Femur (tissue), 1 donor: Measurements from ENCODE around the gene COMTD1.

Experiments used
- DNase-seq: peaks from one replicate; pipeline ENCODE4 v3.0.0-alpha.2; 2017

COMTD1 gene

DNA sequence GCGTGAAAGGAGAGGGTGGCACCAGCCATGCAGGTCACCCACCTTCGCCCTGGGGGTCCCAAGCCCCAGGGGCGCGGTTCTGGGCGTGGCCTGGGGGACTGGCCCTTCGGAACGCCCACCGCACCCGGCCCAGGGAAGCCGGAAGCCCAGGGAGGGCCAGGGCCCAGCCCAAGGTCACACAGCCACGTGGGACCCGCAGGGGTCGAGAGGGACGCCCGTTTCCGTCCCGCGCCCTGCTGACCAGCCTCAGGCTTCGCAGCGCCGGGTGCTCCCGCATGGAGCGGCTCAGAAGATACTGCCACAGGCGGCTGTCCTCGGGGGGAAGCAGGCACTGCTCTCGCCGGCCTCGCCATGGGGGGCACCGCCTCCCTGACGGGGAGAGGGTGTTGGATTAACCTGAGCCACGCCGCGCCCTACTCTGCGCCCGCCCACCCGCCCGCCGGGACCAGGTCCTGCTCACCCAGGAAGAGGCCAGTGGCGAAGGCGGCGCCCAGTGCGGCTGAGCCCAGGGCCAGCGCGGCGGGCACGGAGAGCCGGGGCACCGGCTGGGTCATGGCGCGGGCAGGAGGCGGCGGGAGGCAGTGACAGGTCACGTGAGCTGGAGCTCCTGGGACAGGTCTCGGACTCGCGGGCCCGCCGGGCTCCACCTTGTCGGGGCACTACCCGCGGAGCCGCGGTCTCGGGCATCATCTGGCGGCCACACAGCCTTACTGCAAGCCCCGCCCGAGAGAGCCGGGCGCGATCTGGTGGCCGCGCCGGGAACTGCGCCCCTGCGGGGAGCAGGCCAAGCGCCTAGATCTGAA, at the start of gene COMTD1:
Gene COMTD1, minus strand, starts transcription at position 583 of the 803 bp plus-strand sequence. Its CDS starts 29 bp downstream, at position 554.
- DNase-seq: peak; percentile 93

DNA sequence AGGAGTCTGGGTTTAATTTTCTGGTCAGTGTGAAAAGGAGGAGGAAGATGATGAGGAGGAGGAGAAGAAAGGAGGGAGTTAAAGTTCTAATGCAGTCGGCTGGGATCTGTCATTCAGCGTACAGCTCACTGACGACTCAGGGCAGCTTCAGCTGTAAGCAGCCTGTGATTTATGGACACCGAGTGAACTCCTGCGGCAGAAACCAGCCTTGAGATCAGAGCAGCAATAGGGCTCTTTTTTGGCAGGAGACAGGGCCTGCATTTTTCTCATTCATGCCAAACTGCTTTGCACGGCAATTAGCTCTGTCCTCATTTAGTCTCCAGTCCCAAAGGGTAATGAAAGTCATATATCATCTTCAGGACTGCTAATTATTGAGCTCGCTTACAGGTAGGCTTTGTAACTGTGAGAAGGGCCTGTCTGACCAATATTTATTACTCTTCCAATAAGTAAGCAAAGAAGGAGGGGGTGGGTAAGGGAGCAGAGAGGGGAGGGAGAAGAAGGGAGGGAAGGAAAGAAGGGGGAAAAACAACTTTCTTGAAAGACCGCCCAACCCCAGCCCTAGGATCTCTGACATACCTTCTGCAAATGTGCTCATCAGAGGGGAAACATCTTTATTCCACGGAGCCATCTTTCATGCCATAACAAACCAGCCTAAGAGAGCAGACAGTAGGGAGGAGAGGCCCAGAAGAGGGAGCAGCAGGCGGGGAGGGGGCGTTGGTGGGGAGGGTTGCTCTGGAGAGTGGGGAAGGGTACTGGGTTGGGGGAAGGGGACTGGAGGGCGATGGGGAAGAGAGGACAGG, 48.1 kb upstream of the COMTD1 start:
- peak; percentile 59 for DNase-seq

DNA sequence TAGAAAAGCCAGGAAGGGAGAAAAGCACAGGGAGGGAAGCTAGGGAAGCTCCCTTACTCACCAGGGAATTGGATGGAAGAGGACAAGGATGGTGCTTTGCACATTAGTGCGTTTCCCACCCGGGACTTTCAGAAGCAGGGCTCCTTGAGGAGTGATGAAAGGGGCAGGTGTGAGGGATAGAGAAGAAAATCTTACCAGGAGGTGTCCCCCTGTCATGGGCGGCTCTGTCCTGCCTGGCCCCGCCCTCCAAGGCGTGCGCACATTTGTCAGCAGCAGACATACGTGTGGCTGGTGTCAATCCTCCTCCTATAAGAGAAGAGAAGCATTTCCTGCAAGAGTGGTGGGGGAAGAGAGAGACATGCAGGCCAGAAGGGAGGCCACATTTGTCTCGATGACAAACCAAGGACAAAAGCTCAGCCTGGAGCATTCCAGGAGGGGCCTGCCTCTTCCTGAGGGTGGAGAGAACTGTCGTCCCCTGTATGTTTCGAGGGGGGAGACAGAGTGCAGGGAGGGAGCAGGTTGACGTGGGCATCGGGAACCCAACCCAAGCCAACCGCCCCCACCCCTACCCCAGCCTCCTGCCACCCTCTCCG, 47.4 kb upstream of the COMTD1 start:
- peak; percentile 43 for DNase-seq

DNA sequence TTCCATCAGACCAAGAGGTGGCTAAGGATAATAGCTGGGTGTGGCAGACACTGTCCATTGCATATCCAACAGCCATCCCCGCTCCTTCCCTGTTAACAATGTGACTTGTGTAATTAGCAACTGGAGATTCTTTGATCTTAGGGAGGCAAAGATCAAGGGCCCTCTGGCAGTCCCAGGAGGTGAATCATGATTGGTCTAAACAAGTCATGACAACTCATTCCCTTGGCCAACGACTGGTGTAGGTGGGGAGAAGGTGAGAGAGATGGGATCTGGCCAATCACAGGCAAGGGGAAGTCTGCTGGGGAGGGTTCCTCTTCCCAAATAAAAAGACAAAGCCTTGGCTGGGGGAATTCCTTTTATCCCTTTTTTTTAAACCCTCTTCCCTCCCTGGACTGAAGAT, 46.2 kb upstream of the COMTD1 start:
- DNase-seq: no peak

DNA sequence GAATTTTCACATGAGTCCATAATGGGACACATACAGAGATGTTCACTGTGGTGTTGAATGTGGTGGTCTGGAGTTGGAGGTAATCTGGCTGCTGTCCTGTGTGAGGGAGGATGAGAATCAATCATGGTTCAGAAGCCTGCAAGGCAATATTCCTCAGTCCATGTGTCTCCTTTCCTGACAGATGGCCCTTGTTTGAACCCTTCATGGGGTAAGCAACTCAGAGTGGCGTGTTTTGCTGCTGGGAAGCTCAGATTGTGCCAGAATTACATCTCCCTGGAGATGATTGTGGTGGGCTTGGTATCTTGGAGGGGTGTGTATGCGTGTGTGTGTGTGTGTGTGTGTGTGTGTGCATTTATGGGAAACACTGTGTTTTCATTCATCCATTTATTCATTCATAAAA, 44.5 kb upstream of the COMTD1 start:
- no peak for DNase-seq

DNA sequence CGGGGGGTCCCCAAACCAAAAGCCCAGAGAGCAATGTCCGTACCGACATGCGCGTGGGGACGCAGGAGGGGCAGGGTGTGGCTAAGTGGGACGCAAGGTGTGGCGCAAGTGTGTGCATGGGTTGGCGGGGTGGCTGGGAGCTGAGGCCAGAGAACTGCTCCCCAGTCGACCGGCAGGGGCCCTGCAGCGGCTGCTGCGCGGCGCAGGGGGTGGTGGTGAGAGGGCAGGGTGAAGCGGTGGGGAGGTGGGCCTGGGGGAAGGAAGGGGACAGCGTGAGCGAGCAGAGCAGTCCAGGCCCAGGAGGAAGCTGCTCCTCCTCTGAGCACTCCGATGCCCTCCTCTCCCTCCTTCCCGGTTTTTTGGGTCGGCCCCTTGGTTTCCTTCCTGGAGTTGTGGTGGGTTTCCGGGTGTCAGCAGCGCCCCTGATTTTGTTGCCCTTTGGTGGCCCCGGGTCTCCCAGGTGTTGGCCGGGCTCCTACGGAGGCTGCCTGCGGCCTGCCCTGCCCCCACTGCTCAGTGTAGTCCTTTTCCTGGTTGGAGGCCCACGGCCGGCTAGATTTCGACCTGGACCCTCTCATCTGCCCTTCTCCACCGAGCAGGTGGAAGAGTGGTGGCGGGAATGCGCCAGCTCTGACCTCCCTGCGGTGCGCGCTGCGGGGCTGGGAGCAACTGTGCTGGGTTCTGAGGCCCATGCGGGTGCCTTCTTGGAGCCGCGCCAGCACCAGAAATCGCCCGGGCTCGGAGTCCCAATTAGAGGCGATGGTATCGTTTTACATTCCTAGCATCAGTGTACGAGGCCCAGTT, 40.5 kb upstream of the COMTD1 start:
- DNase-seq: no peak

DNA sequence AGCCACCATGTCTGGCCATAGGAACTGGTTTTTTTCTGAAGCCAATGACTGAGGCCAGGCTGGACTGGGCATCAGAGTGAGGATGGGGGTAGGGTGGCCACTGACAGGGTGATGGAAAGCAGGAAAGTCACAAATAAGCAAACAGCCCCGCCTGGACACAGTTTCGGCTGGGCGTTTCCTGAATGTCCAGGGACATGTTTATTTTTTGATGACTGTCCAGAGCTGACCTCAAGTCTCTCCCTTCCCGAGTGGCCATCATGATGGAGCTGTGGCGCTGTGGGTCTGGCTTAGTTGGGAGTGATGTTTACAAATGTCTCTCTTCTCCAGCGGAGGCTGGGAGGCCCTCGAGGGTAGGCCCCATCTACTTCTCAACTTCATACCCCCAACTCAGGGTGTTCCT, 37.1 kb upstream of the COMTD1 start:
- no peak for DNase-seq

DNA sequence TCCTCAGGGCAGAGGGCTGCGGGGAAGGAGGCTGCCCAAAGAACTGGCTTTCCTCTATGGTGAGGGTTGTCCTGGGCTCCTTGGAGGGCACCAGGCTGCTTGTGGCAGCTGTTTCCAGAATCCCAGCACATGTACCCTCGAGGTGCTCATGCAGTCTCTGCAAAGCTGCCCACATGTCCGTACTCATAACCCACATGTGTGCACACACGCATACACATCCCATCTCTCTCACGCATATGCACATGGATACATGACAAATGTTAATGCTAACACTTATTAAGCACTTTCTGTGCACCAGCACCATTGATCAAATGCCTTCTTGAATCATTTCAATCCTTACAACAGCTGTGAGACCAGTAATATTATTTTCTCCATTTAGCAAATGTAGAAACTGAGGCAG, 36.3 kb upstream of the COMTD1 start:
- DNase-seq: no peak

DNA sequence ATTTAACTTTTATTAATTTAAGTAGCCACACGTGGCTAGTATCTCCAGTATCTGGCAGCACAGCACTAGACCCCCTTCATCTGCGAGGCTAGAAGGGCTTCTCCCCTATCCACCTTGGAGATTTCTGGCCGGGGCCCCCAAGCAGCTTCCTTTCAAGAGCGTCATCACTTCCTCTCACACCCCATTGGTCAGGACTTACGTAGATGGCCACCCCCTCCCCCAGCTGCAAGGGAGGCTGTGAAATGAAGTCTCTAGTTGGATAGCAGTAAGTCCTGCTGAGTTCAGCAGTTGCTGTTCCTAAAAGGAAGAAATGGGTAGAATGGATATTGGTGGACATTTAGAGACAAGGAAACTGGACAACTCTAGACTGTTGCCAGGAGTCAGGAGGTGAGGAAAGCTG, 33.8 kb upstream of the COMTD1 start:
- DNase-seq: no peak

DNA sequence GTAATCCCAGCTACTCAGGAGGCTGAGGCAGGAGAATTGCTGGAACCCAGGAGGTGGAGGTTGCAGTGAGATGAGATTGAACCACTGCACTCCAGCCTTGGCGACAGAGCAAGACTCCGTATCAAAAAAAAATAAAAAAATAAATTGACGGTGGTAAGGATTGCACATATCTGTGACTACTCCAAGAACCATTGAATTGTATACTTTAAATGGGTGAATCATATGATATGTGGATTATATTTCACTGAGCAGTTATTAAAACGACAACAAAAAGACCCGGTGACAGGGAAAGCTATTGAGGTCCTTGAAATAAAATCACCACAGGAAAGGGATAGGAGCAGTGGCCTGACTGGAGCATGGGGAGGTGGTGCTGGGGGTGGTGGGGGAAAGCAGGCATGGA, 31.2 kb upstream of the COMTD1 start:
- DNase-seq: no peak

DNA sequence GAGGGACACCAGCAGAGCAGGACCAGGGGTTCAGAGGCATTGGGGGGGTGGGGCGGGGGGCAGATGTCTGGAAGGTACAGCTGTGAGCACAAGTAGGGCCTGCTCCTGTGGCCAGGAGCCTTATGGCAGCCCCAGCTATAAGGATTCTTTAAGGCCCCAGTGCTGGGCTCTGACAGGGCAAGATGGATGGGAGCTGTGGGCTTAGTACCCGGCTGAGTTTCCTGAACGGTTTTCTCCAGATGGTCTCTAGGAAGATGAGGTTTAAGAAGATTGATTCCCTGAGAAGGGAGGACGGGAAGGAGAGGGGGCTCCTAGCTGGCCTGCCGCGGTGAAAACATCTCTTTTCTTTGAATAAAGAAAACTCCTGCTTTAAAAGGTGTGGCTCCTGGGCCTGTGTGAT, 30.1 kb upstream of the COMTD1 start:
- no peak for DNase-seq

DNA sequence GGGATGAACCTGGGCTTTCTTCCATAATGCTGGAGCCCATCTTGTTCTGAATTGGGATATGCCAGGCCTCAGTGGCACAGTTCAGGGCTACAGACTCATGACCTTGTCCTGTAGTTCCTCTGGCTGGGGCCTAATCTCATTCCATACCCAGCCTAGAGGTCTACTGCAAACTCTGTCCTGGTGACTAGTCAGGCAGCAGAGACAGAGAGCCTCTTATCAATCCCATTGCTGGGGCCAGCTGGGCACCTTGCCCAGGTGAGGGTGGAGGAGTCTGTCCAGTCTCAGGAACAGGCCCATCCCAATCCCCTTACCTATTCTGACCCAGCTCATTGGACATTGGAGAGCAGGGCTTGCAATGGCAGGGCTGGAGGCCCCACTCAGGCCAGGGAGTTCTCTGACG, 28.0 kb upstream of the COMTD1 start:
- no peak for DNase-seq

DNA sequence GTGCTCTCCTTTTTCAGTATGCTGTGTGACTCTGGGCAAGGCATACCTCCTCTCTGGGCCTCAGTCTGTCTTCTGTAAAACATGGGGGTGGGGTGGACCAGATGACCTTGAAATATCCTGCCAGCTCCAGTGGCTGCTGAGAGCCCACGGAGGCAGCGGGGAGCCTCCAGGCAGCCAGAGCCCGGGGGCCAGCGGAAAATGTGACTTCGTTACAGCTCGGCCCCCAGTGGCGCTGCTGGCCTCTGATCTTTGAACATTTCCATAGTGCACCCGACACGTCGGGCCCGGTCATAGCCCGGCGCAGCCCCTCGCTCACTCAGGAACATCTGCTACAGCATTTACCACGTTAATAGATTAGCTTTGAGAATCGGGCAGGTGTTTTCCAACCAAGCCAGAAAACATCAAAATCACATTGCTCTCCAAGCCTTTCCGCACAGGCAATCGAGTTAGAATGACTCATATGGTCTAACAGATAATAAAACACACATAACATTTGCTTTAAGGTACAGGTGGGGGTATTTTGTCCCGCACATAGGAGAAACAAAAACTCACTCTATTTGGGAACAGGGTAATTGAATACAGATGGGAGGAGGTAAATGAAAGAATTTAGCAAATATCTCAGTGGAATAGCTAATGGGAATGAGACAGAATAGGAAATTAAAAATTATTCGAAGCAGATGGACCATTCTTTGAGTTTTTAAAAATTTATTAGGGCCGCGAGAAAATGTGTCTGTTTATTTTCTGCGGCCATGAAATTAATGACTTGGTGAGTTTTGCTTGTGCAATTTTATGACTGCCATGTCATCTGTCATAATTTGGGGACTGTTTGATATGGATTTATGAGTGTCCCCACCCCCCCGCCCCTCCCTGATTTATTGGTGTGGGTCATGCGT, 26.3 kb upstream of the COMTD1 start:
- DNase-seq: no peak

DNA sequence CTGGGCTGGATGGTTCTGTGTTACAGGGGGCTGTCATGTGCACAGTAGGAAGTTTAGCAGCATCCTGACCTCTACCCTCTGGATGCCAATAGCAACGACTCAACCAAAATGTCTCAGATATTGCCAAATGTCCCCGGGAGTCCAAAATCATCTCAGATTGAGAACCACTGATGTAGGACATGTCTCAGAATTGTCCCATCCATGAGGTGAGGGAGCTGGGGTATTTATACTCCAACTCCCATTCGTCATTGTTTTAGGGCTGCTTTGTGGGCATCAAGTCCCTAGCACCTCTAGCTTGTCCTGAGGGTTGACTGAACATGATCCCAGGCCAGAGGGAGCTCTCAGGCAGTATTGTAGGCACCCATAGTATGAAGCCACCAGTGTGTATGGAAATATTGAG, 25.2 kb upstream of the COMTD1 start:
- DNase-seq: no peak

DNA sequence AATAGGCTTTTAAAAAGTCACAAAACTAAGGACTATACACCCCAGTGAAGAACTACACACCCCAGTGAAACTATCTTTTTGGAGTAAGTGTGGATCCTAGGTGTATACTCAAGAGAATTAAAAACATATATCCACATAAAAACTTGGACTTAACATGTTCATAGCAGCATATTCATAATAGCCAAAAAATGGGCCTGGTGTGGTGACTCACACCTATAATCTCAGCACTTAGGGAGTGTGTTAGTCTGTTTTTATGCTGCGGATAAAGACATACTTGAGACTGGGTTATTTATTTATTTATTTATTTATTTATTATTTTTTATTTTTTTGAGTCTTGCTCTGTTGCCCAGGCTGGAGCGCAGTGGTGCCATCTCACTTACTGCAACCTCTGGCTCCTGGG, 19.0 kb upstream of the COMTD1 start:
- DNase-seq: no peak

DNA sequence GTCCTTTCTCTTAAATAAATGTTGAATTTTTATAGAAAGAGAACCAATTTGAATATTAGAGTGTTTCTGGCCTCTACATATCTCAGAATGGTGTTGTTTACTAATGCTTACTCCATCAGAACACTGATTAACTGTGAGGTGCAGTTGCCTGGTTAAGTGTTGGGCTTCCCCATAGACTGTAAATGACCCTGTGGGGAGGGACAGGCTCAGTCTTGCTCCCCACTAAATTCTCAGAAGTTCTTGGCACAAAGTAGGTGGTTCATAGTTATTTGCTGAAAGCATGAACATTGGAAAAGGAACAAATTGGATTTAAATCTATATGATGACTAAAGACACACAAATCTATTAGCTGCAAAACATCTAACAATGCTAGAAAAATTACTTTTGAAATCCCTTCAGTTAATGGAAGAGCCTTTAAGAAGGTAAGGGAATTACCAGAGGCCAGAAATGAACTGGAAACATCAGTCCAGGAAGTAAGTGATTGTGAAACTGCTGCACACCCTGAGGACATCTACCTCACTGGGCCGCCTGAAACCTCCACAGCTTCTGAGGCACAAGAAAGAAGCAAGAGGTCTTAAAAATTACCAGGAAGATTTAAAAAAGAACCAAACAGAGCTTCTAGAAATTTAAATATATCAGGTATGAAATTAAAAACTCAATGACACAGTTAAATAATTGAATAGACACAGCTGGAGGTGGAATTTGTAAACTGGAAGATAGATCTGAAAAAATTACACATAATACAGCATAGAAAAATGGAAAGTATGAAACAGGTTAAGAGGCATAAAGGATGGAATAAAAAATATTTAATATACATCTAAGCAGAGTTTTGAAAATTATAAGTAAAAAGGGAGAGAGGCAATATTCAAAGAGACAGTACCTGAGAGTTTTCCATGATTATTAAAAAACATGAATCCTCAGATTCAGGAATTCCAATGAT, 17.8 kb upstream of the COMTD1 start:
- no peak for DNase-seq

DNA sequence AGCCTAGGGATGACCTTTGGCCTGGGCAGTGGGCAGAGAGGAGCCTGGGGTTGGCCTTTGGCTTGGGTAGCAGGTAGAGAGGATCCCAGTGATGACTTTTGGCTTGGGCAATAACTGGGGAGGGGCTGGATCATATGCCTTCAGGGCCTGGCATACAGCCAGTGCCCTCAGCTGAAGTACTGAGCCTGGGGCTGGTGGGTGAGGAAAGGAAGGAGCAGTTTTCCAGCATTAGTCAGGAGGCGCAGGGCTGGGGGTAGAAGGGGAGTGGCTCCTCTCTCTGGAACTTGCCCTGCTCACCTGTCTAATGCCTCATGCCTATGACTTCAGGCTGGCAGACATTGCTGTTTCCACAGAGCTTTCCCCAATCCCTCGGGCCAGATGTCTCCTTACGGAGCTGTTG, 15.2 kb upstream of the COMTD1 start:
- no peak for DNase-seq

DNA sequence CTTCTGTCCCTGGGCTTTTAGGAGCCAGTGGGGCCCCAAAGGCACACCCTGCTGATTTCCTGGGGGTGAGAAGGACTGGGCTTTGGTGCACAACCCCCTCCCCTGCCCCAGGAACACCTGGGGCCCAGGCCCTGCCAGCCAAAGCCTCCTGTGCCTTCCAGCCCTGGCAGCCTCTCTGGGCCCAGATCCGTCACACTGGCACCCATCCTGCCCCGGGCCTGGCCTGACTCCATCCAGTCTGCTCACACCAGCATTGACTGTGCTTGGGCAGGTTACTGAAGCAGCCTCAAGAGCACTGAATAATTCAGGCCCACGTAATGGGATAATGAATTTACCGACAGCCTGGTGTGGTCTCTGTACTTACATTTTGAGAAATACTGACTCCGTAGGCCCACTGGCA, 12.0 kb upstream of the COMTD1 start:
- no peak for DNase-seq

DNA sequence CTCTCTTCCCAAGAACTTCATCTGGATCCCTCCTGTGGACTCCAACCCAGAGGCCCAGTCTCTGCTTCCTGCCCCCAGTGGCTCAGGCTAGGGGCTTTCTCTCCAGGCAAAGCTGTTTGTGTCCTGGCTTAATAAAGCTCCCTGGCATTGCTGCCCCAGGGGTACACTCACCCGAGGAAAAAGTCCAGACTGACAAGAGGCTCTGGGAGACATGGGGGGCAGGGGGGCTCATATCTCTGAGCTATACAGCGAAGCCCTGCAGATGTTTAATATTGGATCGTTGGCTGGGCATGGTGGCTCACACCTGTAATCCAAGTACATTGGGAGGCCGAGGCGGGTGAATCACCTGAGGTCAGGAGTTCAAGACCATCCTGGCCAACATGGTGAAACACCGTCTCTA, 10.7 kb upstream of the COMTD1 start:
- DNase-seq: no peak

DNA sequence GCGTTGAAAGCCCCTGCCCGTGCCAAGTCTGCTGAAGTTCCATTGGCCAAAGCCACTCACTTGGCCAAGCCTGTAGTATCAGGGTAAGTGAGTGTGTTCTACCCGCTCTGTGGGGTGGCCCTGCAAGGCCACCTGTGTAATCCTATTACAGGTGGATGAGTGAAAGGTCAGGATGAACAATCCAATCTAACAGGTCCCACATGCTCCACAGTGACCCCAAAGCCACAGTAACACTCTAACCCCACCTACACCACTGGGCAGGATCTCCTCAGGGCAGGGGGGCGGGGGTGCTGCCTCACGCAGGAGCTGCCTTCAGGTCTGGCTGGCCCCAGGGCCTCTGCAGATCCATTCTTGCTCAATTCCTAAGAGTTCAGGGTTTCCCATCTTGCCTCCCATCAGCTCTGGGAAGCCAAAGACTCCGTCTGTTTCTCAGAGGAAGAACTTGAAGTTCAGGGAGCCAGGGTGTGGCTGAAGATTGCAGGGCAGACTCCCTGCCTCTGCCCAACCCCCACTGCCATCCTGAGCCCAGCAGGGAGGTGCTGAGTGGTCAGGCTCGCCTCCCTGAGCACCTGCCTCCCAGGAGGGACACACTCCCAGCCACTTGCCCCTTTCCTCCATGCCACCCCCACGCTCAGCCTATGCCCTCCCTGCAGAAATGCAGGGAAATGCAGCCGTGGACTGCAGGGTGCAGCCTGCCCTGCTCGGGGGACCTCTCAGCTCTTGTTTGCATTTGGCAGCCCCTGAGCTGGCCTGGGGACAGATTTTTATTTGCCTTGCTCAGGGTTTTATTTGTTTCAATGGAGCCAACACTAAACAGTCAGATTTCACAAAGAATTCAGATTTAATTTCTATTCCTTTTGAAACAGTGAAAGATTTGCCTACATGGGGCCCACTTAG, 9.8 kb upstream of the COMTD1 start:
- DNase-seq: no peak
